HG02870 (cell line): Measurements from ENCODE around the gene HDAC11.

Experiments used
- ATAC-seq: cut with Tn5 transposase; IDR thresholded peaks from one replicate; pipeline ENCODE4 v1.9.1; 2021; ENCODE audit warnings: mild to moderate bottlenecking, moderate library complexity; ENCODE audit not compliant: unreplicated experiment

Gene HDAC11

DNA sequence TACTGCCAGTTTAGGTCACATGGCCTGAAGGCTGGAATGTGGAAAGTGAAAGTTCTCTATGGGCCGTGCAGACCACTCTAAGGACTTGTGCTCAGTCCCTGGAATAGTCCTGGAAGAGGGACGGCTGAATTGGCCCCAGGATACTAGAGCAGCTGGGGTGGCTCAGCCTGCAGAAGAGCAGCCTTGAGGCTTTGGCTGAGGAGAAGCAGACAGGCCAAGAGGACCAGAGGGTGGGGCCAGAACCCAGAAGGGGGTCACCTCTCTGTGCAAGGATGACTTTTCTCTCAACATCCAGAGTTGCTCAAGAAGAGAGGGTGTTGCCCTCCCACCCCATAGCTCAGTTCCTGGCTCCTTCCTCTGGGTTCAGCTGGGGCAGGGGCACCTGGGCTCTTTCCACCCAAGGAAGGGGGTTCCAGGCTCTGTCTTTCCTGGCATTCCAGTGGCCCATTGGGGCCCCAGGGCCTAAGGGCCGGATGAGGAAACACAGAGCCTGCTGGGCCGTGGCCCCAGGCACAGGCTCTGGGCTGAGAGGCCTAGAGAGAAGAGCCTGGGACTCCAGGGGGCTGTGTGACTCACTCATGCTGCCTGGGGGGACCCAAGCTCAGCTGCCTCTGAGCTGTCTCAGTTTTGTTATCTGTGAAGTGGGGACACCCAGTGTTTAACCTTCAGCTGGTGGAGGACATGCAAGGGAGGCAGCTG lies 60.3 kb downstream of the HDAC11 start:
- no peak for ATAC-seq

DNA sequence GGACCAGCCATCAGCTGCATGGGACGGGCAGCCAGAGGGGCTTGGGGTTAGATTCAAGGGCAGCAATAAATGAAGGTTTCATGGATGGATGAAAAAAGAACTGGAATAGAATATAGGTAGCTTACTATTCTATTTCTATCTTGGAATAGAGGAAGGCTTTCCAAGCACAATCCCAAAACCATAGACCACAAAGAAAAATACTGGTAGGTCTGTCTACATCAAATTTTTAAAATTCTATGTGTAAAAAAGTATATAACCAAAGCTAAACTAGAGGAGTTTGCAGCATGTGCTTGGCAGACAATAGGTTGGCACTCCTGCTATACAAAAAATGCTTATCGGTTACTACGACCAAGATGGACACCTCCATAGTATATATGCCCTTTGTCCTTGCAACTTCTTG lies 61.6 kb downstream of the HDAC11 start:
- no peak for ATAC-seq

GRCh38 chr3:13542142-13542541 lies 62.0 kb downstream of the HDAC11 start:
- ATAC-seq = no peak

DNA sequence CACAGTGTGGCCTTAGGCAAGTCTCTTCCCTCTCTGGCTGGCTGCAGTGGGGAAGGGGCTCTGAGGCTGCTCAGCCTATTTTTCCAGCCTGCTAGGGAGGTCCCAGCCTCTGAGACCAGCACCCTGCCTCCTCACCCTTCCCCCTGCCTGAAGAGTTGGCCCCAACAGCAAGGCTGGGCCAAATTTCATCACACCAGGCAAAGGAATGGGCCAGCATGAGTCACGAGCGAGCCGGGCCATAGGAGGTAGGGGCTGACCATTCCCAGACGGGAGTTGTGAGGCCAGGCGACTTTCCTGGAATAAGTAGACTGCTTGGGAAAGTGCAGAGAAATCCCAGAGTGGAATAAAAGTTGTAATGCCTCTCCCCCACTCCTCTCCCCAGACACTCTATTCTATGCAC lies 63.1 kb downstream of the HDAC11 start:
- ATAC-seq = no peak

DNA sequence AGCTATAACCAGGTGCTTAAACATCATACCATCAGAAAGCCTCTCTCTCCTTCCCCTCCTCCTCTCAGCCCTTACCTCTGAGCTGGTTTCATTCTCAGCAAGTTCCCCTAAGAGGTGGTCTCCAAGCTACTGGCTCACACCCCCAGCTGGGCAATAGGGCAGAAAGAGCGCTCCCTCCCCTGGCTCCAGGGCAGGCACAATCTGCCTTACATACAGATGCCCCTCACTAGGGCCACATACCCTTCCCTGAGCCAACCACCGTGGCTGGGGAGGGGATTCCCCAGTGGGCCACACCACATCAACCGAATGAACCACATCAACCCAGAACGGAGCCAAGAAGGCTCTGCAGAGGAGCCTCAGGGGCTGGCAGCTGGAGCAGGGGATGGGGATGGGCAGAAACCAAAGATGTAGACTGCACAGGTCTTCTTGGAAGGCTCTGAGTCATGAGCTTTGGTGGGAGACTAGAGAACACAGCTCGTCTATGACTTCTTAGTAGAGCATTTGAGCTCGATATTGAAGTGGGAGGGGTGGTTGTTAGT lies 64.3 kb downstream of the HDAC11 start:
- ATAC-seq = no peak

DNA sequence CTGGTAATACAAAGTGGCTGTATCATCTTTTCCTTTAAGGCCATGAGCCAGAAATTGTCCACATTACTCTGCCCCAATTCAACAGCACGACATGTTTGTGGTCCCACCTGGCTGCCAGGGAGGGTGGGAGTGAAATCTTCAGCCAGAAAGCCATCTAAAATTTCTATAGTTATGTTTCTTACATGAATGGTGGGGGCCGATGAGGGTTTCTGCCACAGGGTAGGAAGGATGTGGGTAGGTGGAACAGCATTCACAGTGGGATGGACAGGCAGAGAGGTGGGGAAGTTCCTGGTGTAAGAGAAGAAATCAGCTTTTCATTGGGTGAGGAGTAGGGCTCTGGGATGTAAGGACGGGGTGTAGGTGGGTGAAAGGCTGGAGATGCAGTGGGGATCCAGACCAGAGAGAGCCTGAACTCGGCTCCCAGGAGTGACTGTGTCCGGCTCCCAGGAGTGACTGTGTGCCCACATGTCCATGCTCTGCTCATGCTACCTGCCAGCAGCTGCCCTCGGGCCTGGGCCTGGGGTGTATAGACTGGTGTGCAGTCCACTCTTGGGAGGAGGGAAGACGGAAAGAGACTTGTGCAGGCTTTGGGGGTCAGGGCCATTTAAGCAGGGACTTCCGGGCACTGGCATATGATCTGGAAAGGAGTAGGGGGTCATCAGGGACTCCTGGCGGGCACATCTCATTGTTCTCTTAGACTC lies 65.0 kb downstream of the HDAC11 start:
- ATAC-seq = no peak

- no peak for ATAC-seq
Measured at GRCh38 chr3:13545952-13546454, 65.9 kb downstream of the HDAC11 start.

DNA sequence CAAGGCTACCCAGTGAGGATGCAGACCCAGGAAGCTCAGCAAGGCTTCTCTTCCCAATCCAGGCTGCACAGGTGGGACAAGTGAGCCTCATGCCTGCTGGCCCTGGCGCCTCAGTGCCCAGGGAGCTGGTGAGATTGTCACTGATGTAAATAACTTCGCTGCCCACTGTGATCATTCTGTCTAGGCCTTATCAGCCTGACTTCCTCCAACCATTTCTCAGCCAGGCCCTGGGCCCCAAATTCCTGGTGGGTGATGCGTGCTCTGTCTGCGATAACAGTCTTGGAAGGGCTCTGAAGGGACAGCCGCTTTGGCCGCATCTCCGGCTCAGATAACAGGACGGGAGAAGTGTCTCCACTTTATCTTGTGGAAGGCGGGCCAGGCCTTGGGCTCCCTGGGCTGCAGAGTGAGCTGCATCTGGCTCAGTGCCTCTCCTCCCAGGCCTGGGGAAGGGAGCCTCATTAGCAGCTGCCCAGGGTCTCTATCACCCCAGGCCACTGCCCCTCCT lies 66.6 kb downstream of the HDAC11 start:
- ATAC-seq = no peak

DNA sequence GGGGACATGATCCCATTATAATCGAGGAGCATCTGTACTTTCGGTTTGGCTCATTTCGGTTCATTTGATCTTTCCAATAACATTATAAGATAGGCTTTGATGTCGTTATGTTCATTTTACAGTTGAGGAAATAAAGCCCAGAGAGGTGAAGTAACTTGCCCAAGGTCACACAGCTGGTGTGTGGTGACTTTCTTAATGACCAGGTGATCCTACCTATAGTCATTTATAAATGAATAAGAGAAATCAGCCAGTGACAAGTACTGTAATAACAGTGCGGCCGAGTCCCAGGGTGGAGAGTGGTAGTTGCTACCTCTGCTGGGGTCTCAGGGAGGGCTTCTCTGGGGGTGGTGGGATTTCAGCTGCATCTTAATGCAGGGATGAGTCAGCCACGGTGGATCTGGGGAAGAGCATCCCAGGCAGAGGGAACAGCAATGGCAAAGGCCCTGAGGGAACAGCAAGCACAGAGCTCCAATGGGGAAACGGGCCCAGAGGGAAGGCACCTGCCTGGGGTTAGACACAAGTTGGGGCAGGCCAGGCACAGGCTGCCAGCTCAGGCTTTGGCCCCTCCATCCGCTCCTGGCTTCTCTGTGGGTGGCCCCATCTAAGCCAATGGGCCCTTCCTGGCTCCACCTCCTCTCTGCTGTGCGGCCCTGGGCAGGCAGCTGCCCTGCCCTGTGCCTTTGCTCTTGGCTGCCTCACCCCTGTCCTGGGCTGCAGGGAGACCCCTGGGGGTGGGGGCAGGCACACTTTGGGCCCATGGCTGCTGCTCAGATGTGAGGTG lies 67.7 kb downstream of the HDAC11 start:
- ATAC-seq = no peak

GRCh38 chr3:13548696-13549622 lies 68.9 kb downstream of the HDAC11 start, which contains the start of gene FBLN2:
Gene FBLN2 (plus strand): TSS chr3:13549125. CDS start chr3:13570356, 21,231 bp downstream.
- no peak for ATAC-seq

GRCh38 chr3:13549623-13550422 lies 69.7 kb downstream of the HDAC11 start:
- no peak for ATAC-seq

GRCh38 chr3:13550423-13550690 lies 70.3 kb downstream of the HDAC11 start:
- no peak for ATAC-seq

GRCh38 chr3:13550791-13551360 lies 70.8 kb downstream of the HDAC11 start:
- no peak for ATAC-seq

- no peak for ATAC-seq
Measured at GRCh38 chr3:13552857-13553652, 72.9 kb downstream of the HDAC11 start.

DNA sequence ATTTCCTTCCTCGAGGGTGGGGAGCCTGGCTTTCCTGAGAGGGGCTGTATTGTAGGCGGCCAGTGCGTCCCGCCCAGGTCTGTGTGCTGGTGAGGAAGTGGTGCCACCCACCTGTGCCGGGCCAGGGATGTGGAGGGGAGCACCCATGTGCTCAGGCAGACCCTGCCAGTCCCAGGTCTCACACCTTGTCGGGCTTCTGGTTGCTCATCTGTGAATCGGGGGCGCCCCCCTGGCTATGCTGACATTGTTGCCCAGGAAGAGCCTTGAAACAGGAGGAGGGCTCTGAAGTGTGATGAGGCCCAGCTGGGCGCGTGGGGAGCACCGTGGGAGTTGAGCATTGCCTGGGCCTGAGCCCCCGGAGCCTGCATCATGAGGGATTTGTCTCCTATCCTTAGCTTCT lies 73.6 kb downstream of the HDAC11 start:
- ATAC-seq = no peak

GRCh38 chr3:13555753-13556152 lies 75.6 kb downstream of the HDAC11 start:
- ATAC-seq = no peak
